GM18858 (cell line): ENCODE data around the gene NUCB2.

Source experiments
- ATAC-seq: cut with Tn5 transposase; IDR thresholded peaks from one replicate; pipeline ENCODE4 v1.9.1; 2021; ENCODE audit not compliant: unreplicated experiment

NUCB2 gene

DNA sequence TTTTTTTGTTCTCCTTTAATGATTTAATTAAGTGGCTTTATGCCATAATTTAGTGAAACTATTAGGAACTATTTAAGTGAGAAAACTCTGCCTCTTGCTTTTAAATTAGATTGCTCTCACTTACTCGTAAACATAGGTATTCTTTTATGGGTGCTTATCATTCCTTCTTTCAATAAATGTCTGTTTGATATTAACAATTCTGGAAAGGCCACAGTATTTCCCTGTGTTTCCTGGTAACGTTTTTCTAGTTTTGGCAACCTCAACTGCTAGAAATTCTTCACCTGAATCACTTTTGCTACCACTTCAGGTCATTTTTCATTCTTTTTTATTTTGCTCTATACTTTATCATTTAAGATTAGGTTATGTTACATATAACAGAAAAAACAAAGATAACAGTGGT lies 55.1 kb downstream of the NUCB2 start:
- no peak for ATAC-seq

DNA sequence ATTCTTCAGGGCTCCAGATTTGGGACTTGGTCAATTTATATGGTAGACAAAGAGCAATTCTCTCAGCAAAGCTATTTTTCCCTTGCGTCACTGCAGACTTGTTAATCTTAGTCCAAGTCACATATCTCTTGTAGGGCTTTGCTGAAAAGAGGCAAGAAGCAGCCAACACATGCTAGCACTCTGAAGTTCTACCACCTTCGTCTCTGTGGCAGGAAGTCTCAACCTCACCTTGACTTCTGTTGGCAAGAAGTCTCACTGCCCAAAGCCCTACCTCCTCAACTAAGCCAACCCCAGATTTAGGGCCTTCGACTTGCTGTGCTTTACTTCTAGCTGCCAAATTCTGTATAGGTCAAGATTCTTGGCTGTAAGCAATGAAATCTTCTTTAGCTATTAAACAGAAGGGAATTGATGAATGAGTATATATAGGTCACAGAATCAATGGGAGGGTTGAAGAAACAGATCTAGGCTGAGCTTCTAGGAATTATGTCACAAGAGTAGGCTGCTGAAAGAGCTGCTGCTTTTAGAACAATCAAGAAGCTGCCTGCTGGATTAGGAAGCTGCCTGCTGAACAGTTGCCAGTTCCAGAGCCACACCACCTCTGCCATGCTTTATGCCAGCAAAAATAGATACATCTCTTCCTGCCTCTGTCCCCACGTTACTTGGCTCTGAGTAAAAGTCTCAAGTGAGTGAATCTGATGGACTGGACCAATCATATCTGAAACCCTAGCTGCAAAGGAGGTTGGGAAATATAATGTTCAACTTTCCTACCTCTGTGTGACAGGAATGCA lies 57.5 kb downstream of the NUCB2 start:
- ATAC-seq, result no peak

DNA sequence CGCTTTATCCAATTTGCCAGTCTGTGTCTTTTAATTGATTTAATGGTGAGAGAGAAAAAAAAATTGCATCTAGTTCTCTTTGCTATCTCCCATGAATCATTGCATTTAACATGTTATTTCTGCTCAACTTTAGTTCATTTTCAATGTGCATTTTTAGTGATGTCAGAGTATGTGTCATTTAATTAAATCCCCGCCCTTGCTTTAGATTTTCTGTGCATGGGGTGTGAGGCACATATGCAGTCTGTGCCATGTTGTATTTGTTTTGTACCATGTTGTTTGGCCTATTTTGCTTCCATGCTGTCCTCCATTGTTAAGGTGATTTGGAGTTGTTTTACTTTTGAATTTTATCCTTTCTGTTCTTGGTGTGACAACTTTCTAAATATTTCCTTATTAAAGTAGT lies 66.7 kb downstream of the NUCB2 start:
- ATAC-seq, result no peak

DNA sequence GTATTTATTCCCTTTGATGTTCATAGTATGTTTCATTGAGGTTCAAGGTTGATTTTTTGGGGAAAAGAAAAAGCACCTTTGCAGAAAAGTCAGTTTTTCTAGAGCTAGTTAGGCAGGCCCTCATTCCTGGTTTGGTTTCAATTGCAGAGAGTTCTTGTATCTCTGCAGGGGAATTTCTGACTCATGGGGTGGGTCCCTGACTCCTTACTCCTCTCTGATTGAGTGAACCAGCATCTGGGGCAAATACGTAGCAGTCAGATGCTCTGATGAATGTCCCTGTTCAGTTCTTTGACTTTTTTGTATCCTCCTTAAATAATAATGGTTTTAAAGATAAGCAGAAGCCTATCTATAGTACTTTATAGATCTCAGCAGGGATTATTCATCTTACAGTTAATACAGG lies 67.4 kb downstream of the NUCB2 start:
- no peak for ATAC-seq

DNA sequence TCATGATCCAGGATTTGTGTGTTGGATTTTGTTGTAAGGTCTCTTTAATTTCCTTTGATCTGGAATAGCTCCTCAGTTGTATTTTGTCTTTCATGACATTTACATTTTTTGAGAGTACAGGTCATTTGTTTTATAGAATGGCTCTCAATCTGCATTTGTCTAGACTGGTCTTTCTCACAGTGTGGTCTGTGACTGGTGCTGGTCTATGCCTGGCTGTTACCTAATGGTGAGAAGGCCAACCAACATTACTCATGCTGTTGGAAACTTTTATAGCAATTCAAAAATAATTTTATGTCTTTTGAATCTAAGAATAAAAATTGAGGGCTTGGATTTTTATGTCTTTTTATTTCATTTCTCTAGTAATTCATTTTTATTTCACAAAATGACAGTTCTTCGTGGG lies 71.1 kb downstream of the NUCB2 start:
- ATAC-seq, result no peak

DNA sequence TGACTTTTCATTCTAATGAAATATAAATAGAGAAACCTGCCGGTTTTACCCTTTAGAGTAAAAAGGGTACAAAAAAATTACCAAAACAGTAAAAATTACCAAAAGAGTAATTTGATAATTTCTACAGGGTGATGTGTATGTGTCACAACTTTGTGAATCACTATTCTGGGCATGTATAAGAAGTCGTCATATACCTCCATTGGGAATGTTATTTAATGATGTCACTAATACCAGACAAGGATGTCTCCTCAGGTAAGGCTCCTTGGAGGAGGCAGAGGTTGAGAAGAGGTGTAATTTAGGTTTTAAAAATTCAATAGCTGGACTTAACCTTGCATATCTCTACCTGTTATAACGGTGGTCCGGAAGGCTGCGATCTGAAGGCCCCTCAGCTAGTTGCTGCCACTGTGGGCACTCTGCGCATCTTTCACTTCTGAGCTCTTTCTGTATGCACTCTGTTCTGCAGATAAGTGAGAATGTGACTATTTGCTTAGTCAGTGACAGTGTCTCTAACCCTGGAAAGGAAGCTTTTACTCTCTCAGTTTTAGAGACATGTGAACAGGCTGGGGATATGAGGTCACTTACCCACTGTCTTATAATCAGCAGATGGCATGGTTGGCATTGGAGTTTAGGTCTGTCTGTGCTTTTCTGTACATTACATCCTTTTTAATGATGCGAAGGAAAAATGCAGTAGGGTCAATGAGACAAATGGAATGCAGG lies 74.1 kb downstream of the NUCB2 start:
- ATAC-seq, result no peak

DNA sequence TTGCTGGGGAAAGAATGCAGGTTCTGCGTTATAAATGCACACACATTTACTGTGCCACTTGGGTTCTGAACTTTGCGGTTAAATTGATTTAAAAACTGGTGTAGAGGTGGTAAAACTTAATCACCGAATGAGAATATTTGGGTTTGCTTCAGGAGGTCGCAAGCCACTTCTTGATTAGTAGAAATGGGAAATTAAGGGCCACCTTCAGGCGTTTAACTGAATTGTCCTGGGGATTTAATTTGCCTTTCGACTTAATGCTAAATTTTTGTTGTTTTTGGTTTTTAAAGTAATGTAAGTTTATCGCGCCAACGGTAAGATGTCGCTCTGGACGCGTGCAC lies 74.6 kb downstream of the NUCB2 start:
- no peak for ATAC-seq

DNA sequence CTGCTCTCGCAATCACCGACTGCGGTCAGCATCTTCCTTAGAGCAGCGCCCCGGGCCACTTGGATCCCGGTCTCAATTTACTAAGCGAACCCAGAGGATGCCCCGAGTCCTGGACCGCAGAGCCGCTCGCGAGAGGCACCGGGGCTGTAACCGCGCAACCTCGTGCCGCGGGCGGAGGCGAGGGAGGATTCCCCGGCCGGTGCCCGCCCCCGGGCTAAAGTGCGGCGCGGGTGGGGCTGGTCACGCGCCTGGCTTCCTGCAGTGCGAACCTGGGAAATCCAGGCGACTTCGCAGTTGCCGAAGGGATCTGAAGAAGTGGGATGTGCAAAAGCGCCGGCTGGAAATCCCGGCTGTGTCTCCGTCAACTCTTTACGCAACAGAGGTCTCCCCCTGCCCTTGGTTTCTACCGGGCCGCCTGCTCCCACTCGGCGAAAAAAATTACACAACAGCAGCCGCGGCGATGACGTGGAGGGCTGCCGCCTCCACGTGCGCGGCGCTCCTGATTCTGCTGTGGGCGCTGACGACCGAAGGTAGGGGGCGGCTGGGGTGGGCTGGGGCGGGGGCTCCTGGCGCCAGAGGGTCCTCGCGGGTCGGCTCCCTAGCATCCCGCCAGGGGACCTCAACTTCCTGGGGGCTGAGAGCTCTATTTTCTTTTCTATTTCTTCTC lies 75.1 kb downstream of the NUCB2 start, which contains the start of gene NCR3LG1:
Gene NCR3LG1, plus strand, starts transcription at position 291 of the 667 bp plus-strand sequence. Its CDS starts 170 bp downstream, at position 461.
- no peak for ATAC-seq

DNA sequence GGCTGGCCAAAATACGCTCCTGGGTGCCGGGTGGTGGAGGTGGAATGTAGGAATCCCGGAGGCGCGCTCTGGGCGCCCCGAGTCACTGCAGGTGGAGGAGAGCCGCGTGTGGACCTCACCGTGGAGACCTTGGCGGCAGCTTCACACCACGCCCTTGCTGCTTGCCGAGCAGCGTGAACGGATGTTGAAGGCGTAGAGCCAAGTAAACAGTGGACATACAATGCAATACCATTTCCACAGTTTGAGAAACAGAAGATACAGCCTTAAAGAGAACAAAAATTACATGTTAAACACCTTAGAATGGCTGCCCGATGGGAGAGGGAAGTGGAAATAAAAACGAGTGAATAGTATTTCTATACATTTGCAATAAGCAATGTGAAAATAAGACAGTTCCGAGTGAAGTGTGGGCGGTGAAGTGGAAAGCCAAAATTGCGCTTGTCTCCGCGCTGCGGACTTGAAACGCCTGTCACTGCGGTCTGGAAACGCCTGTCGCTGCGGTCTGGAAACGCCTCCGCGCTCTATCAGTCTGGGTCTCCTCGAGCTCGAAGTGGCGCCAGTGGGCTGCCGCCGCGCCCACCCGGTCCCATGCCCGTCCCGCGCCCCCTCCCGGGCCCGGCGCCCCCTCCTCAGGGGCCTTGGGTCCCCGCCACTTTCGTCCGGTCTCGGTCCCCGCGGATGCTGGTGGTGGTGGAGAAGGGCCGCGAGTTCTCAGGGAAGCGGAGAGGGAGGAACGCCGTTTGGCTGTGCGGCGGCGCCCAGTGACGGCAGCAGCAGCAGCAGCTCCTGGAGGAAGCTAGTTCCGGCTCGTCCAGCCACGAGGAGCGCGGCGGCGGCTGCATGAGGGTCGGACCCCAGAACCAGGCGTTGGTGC lies 76.6 kb downstream of the NUCB2 start:
- ATAC-seq, result no peak

DNA sequence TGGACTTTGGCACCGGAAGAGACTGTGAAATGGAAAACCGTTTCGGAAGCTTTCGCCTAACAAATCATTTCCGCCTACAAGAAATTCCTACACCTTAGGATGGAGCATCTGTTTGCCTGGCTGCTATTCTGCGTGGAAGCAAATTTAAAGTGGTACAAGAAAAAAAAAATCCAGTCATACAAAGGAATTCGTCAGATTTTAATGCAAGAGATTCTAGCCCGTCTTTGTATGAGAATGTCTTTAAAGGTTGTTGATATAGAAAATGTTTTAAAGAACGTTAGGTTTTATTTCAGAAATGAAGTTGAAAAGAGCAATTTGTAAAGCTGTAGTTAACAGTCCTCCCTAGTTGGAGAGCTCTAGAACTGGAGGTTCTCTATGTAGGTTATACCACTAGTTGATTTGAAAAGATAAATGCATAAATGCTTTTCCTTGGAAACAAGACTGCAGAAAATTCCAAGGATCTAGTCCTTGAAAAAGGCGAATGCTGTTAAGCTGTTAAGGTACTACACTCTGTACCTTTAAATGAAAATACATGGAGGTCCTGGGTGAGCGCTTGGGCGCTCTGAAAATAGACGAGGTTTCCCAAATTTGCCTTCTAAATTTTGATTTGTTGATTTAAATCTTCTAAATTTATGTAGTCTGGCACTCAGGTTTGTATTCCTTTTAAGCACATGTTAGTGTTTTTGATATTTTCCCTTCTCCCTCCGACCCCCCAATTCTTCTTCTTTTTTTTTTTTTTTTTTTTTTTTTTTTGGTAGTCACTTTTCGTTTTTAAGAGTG lies 77.5 kb downstream of the NUCB2 start:
- ATAC-seq, result no peak

DNA sequence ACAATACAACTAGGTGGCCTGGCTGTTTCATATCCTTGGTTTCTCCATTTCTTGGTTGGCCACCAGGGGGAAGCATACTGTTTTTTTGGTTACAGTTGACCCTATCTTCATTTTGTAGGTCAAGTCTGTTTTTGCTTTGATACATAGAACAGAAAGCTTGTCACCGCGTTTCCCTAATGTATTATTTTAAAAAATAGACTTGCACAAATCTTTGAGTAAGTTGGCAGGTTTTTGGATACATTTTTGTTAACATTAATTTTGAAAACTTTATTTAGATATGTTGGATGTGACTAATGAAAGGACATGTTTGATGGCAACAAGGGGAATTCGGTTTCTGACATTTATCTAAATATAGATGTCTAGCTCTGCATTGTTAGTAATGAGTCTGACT lies 78.1 kb downstream of the NUCB2 start:
- ATAC-seq, result no peak

DNA sequence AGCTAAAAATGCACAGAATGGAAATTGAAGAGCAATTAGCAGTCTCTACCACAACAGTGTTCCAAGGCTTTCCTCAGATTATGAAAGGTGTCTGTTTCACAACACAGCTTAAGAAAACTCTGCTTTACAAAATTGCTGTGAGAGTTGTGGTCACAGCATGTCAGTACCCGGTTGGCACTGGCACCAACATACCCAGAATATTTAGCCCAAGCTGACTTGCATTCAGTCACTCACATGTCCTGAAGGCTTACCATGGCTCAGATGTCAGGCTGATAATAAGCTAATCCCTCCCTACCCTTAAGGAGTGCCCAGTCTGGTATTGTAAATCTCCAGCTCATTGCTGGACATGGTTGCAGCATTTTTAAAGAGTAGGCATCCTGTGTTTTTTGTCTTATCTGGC lies 90.0 kb downstream of the NUCB2 start:
- no peak for ATAC-seq

DNA sequence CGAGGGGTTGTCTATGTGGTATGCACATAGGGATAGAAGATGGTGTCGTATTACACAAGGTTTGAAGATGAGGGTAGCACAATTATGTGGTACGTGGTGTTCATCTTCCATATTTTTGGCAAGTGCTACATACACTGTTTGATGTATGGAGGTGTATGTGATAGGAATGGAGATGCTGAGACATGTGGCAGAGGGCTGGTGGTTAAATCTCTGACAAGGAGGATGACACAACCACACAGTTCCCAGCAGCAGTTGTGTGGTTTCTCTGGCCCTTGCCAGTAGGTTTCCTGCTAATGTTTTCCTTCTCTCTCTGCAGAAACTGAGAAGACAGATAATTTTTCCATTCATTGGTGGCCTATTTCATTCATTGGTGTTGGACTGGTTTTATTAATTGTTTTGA lies 92.0 kb downstream of the NUCB2 start:
- no peak for ATAC-seq

DNA sequence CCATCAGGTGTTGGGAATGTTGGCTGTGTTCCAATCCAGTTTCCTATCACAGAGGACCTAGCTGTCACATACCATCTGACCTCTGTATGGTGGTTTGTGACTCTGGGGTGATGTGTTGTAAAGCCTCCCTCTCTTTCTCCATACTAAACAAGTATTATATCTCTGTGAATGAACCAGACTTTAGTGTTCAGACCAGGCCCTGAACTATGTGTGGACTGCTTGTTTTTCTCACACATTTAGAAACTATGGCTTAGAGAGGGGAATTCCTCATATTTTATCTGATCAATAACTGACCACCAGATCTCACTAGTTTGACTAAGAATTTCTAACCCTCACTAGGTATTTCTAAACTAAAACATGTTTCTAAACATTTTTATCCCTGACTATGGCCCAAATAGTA lies 92.6 kb downstream of the NUCB2 start:
- ATAC-seq, result no peak

DNA sequence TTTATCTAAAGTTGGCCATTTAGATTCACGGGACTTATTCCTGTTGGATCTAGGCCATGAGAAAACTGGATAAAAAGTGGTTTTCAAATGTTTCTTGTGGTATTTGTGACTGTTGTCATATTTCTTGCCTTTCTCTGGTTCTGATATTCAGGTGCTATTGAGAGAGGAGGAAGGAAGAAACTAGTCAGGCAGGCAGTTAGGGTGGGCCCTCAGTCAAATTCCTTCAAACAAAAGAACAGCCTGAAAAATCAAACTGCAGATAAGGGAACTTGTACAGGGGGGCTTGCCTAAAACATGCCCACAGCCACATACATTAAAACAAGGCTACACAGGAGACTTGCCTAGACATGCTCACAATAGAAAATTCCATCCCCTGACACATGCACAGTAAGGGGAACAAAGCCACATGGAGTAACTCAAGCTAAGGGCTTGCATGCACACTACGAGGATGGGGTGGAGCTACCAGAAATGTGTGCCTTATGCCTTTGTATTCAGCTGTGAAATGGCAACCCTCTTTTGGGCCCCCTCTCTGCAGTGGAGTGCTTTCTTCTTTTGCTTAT lies 93.2 kb downstream of the NUCB2 start:
- ATAC-seq, result no peak

DNA sequence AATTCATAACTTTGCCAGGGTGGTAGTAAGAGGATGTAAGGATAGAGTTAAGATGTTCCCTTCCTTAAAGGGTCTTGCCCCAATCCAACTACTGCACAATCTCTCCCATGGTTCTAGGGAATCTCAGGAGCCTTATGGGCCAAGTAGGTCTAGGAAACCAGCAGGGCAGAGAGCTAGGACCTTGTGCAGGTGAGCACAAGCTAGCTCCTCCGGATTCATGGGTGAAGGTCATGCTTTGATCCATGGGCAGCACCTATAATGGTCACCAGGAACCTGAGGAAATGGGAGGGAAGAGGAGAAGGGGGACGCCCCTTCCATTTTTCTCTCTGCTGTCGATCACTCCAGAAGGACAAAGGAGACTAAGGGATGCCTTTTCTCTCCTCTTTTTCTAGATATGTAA lies 95.1 kb downstream of the NUCB2 start:
- no peak for ATAC-seq

DNA sequence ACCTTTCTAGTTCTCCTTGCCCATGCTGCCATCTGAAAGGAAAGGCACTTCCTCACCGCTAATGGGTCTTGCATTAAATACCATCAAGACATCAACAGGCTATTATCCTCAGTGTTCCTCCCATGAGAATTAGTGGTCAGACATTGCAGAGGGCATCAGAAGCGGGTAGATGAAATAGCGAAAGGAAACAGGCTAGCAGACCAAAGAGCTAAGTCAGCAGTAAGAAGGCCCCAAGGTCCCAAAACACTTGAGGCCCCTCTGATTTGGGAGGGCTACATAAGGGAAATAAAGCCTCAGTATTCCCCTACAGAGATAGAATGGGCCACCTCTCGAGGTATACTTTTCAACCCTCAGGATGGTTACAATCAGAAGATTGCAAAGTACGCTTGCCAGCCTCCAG lies 99.0 kb downstream of the NUCB2 start:
- ATAC-seq, result no peak

DNA sequence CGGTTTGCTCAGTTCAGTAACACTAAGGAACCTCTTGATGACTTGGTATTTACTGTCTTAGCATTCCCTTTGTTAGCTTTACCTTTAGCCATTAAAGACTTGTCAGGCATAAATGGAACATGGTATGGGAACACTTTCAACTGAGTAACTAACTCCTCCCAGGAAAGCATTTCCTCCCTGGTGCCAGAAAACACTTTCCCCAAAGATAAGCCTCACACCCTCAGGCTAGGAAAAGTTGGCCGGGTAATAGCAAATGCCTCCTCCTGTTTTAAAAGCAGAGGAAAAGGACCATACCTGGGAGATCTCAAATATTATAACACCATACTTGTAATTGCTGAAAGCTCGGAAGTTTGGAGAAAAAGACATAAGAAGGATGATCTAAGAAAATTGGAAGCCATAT lies 100.0 kb downstream of the NUCB2 start:
- ATAC-seq, result no peak

DNA sequence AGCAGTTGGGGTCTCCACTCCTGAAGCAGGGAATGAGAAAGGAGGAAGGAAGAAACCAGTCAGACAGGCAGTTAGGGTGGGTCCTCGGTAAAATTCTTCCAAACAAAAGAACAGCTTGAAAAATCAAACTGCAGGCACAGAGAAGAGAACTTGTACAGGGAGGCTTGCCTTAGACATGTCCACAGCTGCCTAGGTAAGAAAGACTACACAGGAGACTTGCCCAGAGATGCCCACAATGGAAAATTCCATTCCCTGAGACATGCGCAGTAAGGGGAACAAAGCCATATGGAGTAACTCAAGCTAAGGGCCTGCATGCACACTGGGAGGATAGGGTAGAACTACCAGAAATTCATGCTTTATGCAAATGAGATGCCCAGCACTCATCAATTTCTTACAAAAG lies 102.1 kb downstream of the NUCB2 start:
- no peak for ATAC-seq
